Measurements from ENCODE around the gene HLCS.
A peak's percentile ranks its signal among the peaks of the same experiment; 100 is the strongest.

HLCS gene

GRCh38 chr21:36709868-36710728 lies 256.4 kb downstream of the HLCS start:
- DNase-seq: no peak

GRCh38 chr21:36709030-36709867 lies 257.2 kb downstream of the HLCS start:
- no peak for DNase-seq

- no peak for DNase-seq
Measured at GRCh38 chr21:36708286-36709029, 258.0 kb downstream of the HLCS start.

GRCh38 chr21:36707763-36708285 lies 258.6 kb downstream of the HLCS start:
- DNase-seq: no peak

- no peak for DNase-seq
Measured at GRCh38 chr21:36706951-36707762, 259.3 kb downstream of the HLCS start.

- no peak for DNase-seq
Measured at GRCh38 chr21:36706482-36706852, 260.0 kb downstream of the HLCS start.

- no peak for DNase-seq
Measured at GRCh38 chr21:36705679-36706481, 260.6 kb downstream of the HLCS start.

- no peak for DNase-seq
Measured at GRCh38 chr21:36704958-36705678, 261.4 kb downstream of the HLCS start.

GRCh38 chr21:36704281-36704957 lies 262.1 kb downstream of the HLCS start:
- no peak for DNase-seq

GRCh38 chr21:36703626-36704280 lies 262.7 kb downstream of the HLCS start:
- no peak for DNase-seq

- DNase-seq: no peak
Measured at GRCh38 chr21:36703123-36703522, 263.3 kb downstream of the HLCS start.

- DNase-seq: no peak
Measured at GRCh38 chr21:36702622-36702968, 263.9 kb downstream of the HLCS start.

- DNase-seq: no peak
Measured at GRCh38 chr21:36701756-36702621, 264.5 kb downstream of the HLCS start.

GRCh38 chr21:36700971-36701755 lies 265.3 kb downstream of the HLCS start:
- DNase-seq: peak; percentile 8

Data from NCI-H1105 (cell line).